Lung (tissue), 12 donors: ENCODE measurements around the gene TFF3. TPM values are rescaled to one million over a fixed set of nuclear protein-coding genes. Genes with fewer than 3 reads are reported as not detected.

Experiments
- ATAC-seq: fragments of 200-7000 bp; cut with Tn5 transposase; one replicate; pipeline ENCODE4 v1.9.1; 2020; ENCODE audit warnings: moderate number of reproducible peaks; ENCODE audit not compliant: insufficient read depth, low FRiP score
- DNase-seq, 3 donors: peaks; one replicate each; pipeline ENCODE4 v3.0.0-alpha.2; 2013 to 2017
- H3K27ac ChIP-seq, 2 donors: one replicate each; pipeline ENCODE4 v1.5.1; 2013; ENCODE audit warnings: mild to moderate bottlenecking in 2 of 2, moderate library complexity in 2 of 2, control low read depth in 1 of 2, inconsistent platforms in 1 of 2, low read depth in 1 of 2, low read length in 1 of 2
- H3K27me3 ChIP-seq, 3 donors: one replicate each; pipeline ENCODE4 v1.5.1; 2013; ENCODE audit warnings: low read length in 2 of 3; ENCODE audit not compliant: control insufficient read depth in 3 of 3, insufficient read depth in 3 of 3
- H3K36me3 ChIP-seq, 4 donors: one replicate each; pipeline ENCODE4 v1.5.1; 2013; ENCODE audit warnings: low read length in 4 of 4, mild to moderate bottlenecking in 1 of 4, moderate library complexity in 1 of 4; ENCODE audit not compliant: control insufficient read depth in 4 of 4, insufficient read depth in 4 of 4
- H3K4me1 ChIP-seq, 5 donors: one replicate each; pipeline ENCODE4 v1.5.1; 2013; ENCODE audit warnings: low read length in 5 of 5, mild to moderate bottlenecking in 2 of 5, moderate library complexity in 1 of 5; ENCODE audit not compliant: control insufficient read depth in 5 of 5, insufficient read depth in 5 of 5
- H3K4me3 ChIP-seq: one replicate; pipeline ENCODE4 v1.5.1; 2013; ENCODE audit warnings: mild to moderate bottlenecking, control low read depth, moderate library complexity
- H3K9ac ChIP-seq, 2 donors: one replicate each; pipeline ENCODE4 v1.5.1; 2013; ENCODE audit warnings: low read length in 2 of 2, control low read depth in 1 of 2; ENCODE audit not compliant: insufficient read depth in 1 of 2
- H3K9me3 ChIP-seq, 4 donors: one replicate each; pipeline ENCODE4 v1.5.1; 2013; ENCODE audit warnings: low read length in 3 of 4, mild to moderate bottlenecking in 1 of 4, moderate library complexity in 1 of 4; ENCODE audit not compliant: control insufficient read depth in 4 of 4, insufficient read depth in 3 of 4
- WGBS, 2 donors: extraction: QIAGEN DNeasy Blood & Tissue Kit; methylation state at CpG; one replicate each; pipeline ENCODE4 v1.1.7; 2013; 5-methylcytosine and 5-hydroxymethylcytosine counted together
- polyA plus RNA-seq, 2 donors: library from polyadenylated mRNA; stranded (reverse); fragments of 200-250 nt; gene quantifications; one replicate each; pipeline ENCODE4 v1.2.1, GENCODE V29; 2013
- total RNA-seq, 2 donors: library from RNA; depleted of rRNA in 1 of 2; stranded (reverse); fragments of >200 nt in 1 of 2; gene quantifications; one replicate each; pipeline ENCODE4 v1.2.1, GENCODE V29; 2014 to 2021
- TF ChIP-seq, protein P1 (sequence below): IDR thresholded peaks from 2 replicates; pipeline ENCODE4 v1.5.1; 2012; ENCODE audit warnings: mild to moderate bottlenecking; ENCODE audit errors: control extremely low read depth, extremely low read depth
- donor health status: control.
- donor health status: control.
- donor health status: Bipolar disorder and iron deficiency.
- donor health status: healthy.
- donor health status: DM: yes; HTN: yes; CAD: no.

The TFF3 gene
- total and polyA plus RNA-seq, 4 donors, result 23.9 to 54.0 (median 34.3) TPM

DNA sequence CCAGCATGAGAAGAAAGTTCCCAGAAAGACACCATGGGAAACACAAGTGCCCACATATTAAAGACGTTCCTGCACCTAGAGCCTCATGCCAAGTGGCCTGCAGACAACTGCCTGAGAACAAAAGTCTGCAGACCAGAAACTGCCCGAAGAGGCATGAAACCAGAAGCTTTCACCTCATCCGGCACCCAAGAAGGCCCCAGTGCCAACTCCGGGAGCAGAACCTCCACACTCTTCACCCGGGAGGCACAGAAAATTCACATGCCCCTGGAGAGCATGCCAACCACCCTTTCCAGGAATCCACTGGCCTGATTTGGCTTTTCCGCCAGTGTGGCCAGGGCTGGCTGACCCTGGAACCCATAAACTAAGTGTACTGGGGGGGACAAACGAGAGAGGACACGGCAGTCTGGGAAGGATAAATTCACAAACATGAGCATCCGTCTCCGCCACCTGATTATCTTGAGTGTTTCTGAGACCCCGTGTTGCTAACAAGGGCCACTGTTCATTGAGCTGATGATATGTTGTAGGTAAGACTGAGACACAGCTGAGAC, 28.8 kb upstream of the TFF3 start:
- ATAC-seq (no peak), DNase-seq (no peak)
- Histone ChIP-seq H3K27me3 (peaks cover 0 to 3% (median 0%) of the 10 kb centered on the region in 3 donors), H3K9me3 (no peaks in the 10 kb centered on the region), H3K4me3 (no peak overlapping the region), H3K36me3 (no peaks in the 10 kb centered on the region), H3K9ac (no peak overlapping the region), H3K4me1 (no peaks in the 10 kb centered on the region), H3K27ac (no peak overlapping the region)
- TF ChIP-seq, protein P1, sequence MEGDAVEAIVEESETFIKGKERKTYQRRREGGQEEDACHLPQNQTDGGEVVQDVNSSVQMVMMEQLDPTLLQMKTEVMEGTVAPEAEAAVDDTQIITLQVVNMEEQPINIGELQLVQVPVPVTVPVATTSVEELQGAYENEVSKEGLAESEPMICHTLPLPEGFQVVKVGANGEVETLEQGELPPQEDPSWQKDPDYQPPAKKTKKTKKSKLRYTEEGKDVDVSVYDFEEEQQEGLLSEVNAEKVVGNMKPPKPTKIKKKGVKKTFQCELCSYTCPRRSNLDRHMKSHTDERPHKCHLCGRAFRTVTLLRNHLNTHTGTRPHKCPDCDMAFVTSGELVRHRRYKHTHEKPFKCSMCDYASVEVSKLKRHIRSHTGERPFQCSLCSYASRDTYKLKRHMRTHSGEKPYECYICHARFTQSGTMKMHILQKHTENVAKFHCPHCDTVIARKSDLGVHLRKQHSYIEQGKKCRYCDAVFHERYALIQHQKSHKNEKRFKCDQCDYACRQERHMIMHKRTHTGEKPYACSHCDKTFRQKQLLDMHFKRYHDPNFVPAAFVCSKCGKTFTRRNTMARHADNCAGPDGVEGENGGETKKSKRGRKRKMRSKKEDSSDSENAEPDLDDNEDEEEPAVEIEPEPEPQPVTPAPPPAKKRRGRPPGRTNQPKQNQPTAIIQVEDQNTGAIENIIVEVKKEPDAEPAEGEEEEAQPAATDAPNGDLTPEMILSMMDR, result no peak
- 86 to 88% methylated on average over 11 of the region's 11 CpGs for WGBS, 2 donors

DNA sequence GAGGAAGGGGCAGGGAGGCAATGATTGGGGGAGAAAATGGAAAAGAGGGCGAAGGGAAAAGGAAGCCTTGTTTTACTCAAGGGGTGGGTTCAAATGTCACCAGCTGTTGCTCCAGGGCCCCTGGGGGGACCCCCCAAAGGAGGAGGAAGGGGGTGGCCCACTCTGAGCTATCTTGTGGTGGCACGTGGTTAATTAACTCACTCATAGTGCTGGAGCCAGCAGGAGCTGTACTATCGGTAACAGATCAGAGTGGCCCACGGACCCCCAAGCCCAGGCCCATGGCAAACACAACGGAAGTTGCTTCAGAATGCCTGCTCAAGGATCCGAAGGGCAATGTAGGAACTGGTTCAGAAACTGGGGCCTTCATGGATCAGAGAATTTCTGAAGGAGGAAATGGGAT, 28.3 kb upstream of the TFF3 start:
- no peak for DNase-seq

DNA sequence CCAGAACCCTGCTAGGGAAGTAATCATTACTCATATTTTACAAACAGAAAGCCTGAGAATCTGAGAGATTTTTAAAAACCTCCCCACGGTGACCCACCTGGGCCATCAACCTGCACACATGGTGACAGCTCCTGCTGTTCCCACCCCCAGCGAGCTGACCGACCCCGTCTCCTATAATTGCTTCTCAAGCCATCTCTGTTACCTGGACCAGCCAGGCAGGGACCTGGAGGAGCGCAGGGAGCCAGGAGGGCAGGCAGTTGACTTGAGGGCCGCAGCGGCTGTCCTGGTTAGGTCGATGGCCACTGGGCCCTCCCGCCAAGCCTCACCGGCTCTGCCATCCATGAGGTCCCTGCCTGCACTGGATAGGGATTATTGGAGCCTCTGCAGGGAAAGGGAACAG, 27.9 kb upstream of the TFF3 start:
- WGBS, 2 donors, result 78 to 93% methylated on average over 10 of the region's 10 CpGs
- no peak for ATAC-seq
- Histone ChIP-seq H3K27ac (no peak overlapping the region), H3K27me3 (peaks cover 0 to 3% (median 0%) of the 10 kb centered on the region in 3 donors), H3K9ac (no peak overlapping the region), H3K36me3 (no peaks in the 10 kb centered on the region), H3K9me3 (no peaks in the 10 kb centered on the region), H3K4me1 (peaks cover 0 to 8% (median under 1%) of the 10 kb centered on the region in 5 donors), H3K4me3 (no peak overlapping the region)
- no peak for DNase-seq
- TF ChIP-seq, protein P1, result no peak

More for the DNA sequence above, 28.3 kb upstream of the TFF3 start:
- H3K9me3 ChIP-seq, result no peaks in the 10 kb centered on the region
- no peak overlapping the region for H3K9ac ChIP-seq
- H3K4me3 ChIP-seq, result no peak overlapping the region
- WGBS, 2 donors, result 90 to 92% methylated on average over 6 of the region's 6 CpGs
- TF ChIP-seq, protein P1, result no peak
- no peak for ATAC-seq
- peaks cover 0 to 3% (median 0%) of the 10 kb centered on the region in 5 donors for H3K4me1 ChIP-seq
- no peaks in the 10 kb centered on the region for H3K36me3 ChIP-seq
- H3K27ac ChIP-seq, result no peak overlapping the region
- peaks cover 0 to 3% (median 0%) of the 10 kb centered on the region in 3 donors for H3K27me3 ChIP-seq
